ENCODE data around the gene RAB44. TPM values are rescaled to one million over a fixed set of nuclear protein-coding genes. Genes with fewer than 3 reads are reported as not detected.
"Not testable (repeated sequence)": the region's sequence is repeated elsewhere in the genome, so short reads cannot be mapped to it uniquely, and the experiment has no call there.

RAB44 gene
- total and polyA plus RNA-seq, 2 donors (not counting 1 experiment from before 2014, with no cell fraction given), result 0.15 to 0.16 TPM

DNA sequence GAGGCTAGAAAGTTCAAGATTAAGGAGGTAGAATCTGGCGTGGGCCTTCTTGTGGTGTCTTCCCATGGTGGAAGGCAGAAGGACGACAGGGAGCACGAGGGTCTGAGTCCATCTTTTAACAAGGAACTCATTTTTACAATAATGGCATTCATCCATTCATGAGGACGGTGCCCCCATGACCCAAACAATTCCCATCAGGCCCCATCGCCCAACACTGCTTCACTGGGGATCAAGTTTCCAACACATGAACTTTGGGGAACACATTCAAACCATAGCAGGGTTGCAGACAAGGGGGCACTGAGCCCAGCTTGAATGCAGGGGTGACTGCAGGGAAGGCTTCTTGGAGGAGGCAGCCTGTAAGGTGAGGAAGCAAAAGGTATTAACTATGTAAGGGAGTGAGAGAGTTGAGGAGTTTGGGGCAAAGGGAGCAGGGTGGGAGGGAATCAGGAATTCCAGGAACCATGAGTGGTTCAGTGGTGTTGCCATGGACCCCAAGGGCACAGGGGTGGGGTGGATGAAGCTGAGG, 5.5 kb downstream of the RAB44 start:
- WGBS (ENCODE audit: insufficient coverage), result 100% methylated on average over 2 of the region's 5 CpGs
- Histone ChIP-seq H3K9me3 (ENCODE audit: control extremely low read depth in 1 of 3, control insufficient read depth in 2 of 3, insufficient read depth in 1 of 3, low read length in 2 of 3) (no peaks in the 10 kb centered on the region), H3K4me1 (ENCODE audit: control insufficient read depth in 2 of 2, insufficient read depth in 2 of 2, low read length in 2 of 2) (peaks cover 13 to 14% of the 10 kb centered on the region in 2 donors), H3K27me3 (replicated peaks in 1 of 4; ENCODE audit: control extremely low read depth in 1 of 4, control insufficient read depth in 3 of 4, insufficient read depth in 4 of 4, low read length in 3 of 4) (no peaks in the 10 kb centered on the region), H3K4me2 (replicated peaks; ENCODE audit: low read depth, low read length, poor library complexity, severe bottlenecking) (no peak overlapping the region), H3K9ac (ENCODE audit: low read length) (no peak overlapping the region), H3K79me2 (ENCODE audit: control insufficient read depth, insufficient read depth, low read length) (peaks cover 6% of the 10 kb centered on the region), H2AFZ (ENCODE audit: insufficient read depth, low read depth, low read length, poor library complexity, severe bottlenecking) (no peak overlapping the region), H3K27ac (ENCODE audit: low read length in 2 of 2) (no peak overlapping the region), H3K4me3 (ENCODE audit: control extremely low read depth in 1 of 5, extremely low read depth in 1 of 5, insufficient read depth in 1 of 5, low read depth in 2 of 5, low read length in 4 of 5) (no peak overlapping the region), H3K36me3 (replicated peaks in 1 of 2; ENCODE audit: control extremely low read depth in 1 of 2, control insufficient read depth in 1 of 2, extremely low read depth in 1 of 2, insufficient read depth in 2 of 2, low read length in 1 of 2) (no peaks in the 10 kb centered on the region), H4K20me1 (ENCODE audit: control insufficient read depth, insufficient read depth, low read length, poor library complexity, severe bottlenecking) (no peaks in the 10 kb centered on the region)
- Mint-ChIP-seq H3K27me3 (peaks cover 3% of the 10 kb centered on the region), H3K27ac (no peak overlapping the region), H3K9me3 (ENCODE audit: insufficient read depth) (no peaks in the 10 kb centered on the region), H3K4me3 (no peak overlapping the region), H3K4me1 (peaks cover 24% of the 10 kb centered on the region)
- CTCF ChIA-PET, result no interaction called here
- no peak for ATAC-seq (ENCODE audit: low read depth)
- TF ChIP-seq, protein P1, sequence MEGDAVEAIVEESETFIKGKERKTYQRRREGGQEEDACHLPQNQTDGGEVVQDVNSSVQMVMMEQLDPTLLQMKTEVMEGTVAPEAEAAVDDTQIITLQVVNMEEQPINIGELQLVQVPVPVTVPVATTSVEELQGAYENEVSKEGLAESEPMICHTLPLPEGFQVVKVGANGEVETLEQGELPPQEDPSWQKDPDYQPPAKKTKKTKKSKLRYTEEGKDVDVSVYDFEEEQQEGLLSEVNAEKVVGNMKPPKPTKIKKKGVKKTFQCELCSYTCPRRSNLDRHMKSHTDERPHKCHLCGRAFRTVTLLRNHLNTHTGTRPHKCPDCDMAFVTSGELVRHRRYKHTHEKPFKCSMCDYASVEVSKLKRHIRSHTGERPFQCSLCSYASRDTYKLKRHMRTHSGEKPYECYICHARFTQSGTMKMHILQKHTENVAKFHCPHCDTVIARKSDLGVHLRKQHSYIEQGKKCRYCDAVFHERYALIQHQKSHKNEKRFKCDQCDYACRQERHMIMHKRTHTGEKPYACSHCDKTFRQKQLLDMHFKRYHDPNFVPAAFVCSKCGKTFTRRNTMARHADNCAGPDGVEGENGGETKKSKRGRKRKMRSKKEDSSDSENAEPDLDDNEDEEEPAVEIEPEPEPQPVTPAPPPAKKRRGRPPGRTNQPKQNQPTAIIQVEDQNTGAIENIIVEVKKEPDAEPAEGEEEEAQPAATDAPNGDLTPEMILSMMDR (IDR thresholded peaks at IDR 0.05), result no peak
- TF ChIP-seq EZH2 (IDR thresholded peaks at IDR 0.05; ENCODE audit: borderline replicate concordance, insufficient read depth, low read depth, low read length, poor library complexity, severe bottlenecking), result no peak
- POLR2A ChIA-PET, result no interaction called here
- no peak for DNase-seq
- intact Hi-C loops (cut with micrococcal nuclease), result no loop called here

DNA sequence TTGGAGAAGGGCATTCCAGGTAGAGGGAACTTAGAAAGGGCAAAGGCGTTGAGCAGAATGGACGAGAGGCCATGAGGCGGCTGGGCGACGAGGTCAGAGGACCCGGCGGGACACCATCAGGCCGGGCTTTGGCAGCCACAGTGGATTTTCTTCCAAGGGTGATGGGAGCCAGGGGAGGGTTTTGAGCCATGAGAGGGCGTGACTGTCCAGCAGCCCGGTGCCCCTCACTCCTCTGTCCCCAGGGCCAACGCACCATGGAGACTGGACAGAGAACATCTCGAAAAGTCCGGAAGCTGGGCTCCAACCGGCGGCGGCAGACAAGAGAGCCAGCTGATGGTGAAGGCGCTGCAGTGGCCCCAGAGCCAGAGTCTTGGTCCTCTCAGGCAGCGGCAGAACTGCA, 6.4 kb downstream of the RAB44 start:
- no peak overlapping the region for H2AFZ ChIP-seq (ENCODE audit: insufficient read depth, low read depth, low read length, poor library complexity, severe bottlenecking)
- H3K9me3 Mint-ChIP-seq (ENCODE audit: insufficient read depth), result no peaks in the 10 kb centered on the region
- CTCF ChIA-PET, result interaction anchor here (0.9 kb wide), 2 partner anchors 20 to 88 kb away, joined by 3 read pairs; no protein-coding TSS in a partner anchor
- H4K20me1 ChIP-seq (ENCODE audit: control insufficient read depth, insufficient read depth, low read length, poor library complexity, severe bottlenecking), result no peaks in the 10 kb centered on the region
- no peaks in the 10 kb centered on the region for H3K27me3 ChIP-seq (replicated peaks in 1 of 4; ENCODE audit: control extremely low read depth in 1 of 4, control insufficient read depth in 3 of 4, insufficient read depth in 4 of 4, low read length in 3 of 4)
- peaks cover 17% of the 10 kb centered on the region for H3K4me1 Mint-ChIP-seq
- H3K27ac Mint-ChIP-seq, result no peak overlapping the region
- no peak overlapping the region for H3K4me3 Mint-ChIP-seq
- H3K27me3 Mint-ChIP-seq, result peaks cover 3% of the 10 kb centered on the region
- no peak overlapping the region for H3K27ac ChIP-seq (ENCODE audit: low read length in 2 of 2)
- H3K79me2 ChIP-seq (ENCODE audit: control insufficient read depth, insufficient read depth, low read length), result no peaks in the 10 kb centered on the region
- intact Hi-C loops (cut with micrococcal nuclease), result no loop called here
- H3K36me3 ChIP-seq (replicated peaks in 1 of 2; ENCODE audit: control extremely low read depth in 1 of 2, control insufficient read depth in 1 of 2, extremely low read depth in 1 of 2, insufficient read depth in 2 of 2, low read length in 1 of 2), result no peaks in the 10 kb centered on the region
- ATAC-seq (ENCODE audit: low read depth) (no peak), DNase-seq (no peak)
- H3K9me3 ChIP-seq (ENCODE audit: control extremely low read depth in 1 of 3, control insufficient read depth in 2 of 3, insufficient read depth in 1 of 3, low read length in 2 of 3), result no peaks in the 10 kb centered on the region
- H3K4me2 ChIP-seq (replicated peaks; ENCODE audit: low read depth, low read length, poor library complexity, severe bottlenecking), result no peak overlapping the region
- H3K4me1 ChIP-seq (ENCODE audit: control insufficient read depth in 2 of 2, insufficient read depth in 2 of 2, low read length in 2 of 2), result peaks cover 13 to 14% of the 10 kb centered on the region in 2 donors
- POLR2A ChIA-PET, result no interaction called here
- H3K9ac ChIP-seq (ENCODE audit: low read length), result no peak overlapping the region
- no peak overlapping the region for H3K4me3 ChIP-seq (ENCODE audit: control extremely low read depth in 1 of 5, extremely low read depth in 1 of 5, insufficient read depth in 1 of 5, low read depth in 2 of 5, low read length in 4 of 5)
- no peak for TF ChIP-seq EZH2 (IDR thresholded peaks at IDR 0.05; ENCODE audit: borderline replicate concordance, insufficient read depth, low read depth, low read length, poor library complexity, severe bottlenecking)
- TF ChIP-seq, protein P1 (IDR thresholded peaks at IDR 0.05), result no peak
- WGBS (ENCODE audit: insufficient coverage), result 98% methylated on average over 18 of the region's 18 CpGs

DNA sequence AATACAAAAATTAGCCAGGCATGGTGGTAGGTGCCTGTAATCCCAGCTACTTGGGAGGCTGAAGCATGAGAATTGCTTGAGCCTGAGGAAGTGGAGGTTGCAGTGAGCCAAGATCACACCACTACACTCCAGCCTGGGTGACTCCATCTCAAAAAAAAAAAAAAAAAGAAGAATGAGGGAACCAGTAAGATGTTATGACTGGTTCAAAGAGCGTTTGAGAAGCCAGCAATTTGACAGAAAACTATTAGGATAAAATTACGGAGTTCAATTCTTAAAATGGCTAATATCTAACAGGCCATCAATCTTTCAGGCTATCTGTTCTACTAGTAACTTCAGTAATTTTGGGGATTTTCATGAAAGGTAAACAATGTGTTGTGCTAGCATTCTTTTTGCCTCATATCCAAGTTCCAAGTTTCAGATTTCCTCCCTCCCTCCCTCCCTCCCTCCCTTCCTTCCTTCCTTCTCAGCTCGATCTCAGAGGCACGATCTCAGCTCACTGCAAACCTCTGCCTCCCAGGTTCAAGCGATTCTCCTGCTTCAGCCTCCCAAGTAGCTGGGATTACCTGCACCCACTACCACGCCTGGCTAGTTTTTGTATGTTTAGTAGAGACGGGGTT, 7.4 kb downstream of the RAB44 start:
- POLR2A ChIA-PET; H3K9me3 ChIP-seq (ENCODE audit: control extremely low read depth in 1 of 3, control insufficient read depth in 2 of 3, insufficient read depth in 1 of 3, low read length in 2 of 3); ATAC-seq (ENCODE audit: low read depth); H3K27ac ChIP-seq (ENCODE audit: low read length in 2 of 2); H3K4me3 Mint-ChIP-seq; H4K20me1 ChIP-seq (ENCODE audit: control insufficient read depth, insufficient read depth, low read length, poor library complexity, severe bottlenecking); H3K4me3 ChIP-seq (ENCODE audit: control extremely low read depth in 1 of 5, extremely low read depth in 1 of 5, insufficient read depth in 1 of 5, low read depth in 2 of 5, low read length in 4 of 5); H2AFZ ChIP-seq (ENCODE audit: insufficient read depth, low read depth, low read length, poor library complexity, severe bottlenecking); H3K9me3 Mint-ChIP-seq (ENCODE audit: insufficient read depth); H3K9ac ChIP-seq (ENCODE audit: low read length); H3K27me3 Mint-ChIP-seq; H3K79me2 ChIP-seq (ENCODE audit: control insufficient read depth, insufficient read depth, low read length); H3K27me3 ChIP-seq (replicated peaks in 1 of 4; ENCODE audit: control extremely low read depth in 1 of 4, control insufficient read depth in 3 of 4, insufficient read depth in 4 of 4, low read length in 3 of 4); H3K27ac Mint-ChIP-seq; H3K4me2 ChIP-seq (replicated peaks; ENCODE audit: low read depth, low read length, poor library complexity, severe bottlenecking); DNase-seq; intact Hi-C loops (cut with micrococcal nuclease); H3K36me3 ChIP-seq (replicated peaks in 1 of 2; ENCODE audit: control extremely low read depth in 1 of 2, control insufficient read depth in 1 of 2, extremely low read depth in 1 of 2, insufficient read depth in 2 of 2, low read length in 1 of 2): not testable (repeated sequence)
- CTCF ChIA-PET, result interaction anchor here (0.9 kb wide), 1 partner anchor 19 kb away, joined by 3 read pairs; no protein-coding TSS in a partner anchor
- H3K4me1 Mint-ChIP-seq, result peaks cover 12% of the 10 kb centered on the region
- peaks cover 13 to 14% of the 10 kb centered on the region in 2 donors for H3K4me1 ChIP-seq (ENCODE audit: control insufficient read depth in 2 of 2, insufficient read depth in 2 of 2, low read length in 2 of 2)
- WGBS (ENCODE audit: insufficient coverage), result no CpG with 5 or more reads among the region's 7 CpGs
